K562 (cell line): Measurements from ENCODE around the gene MAST4.

Experiments used
- CREB1 ChIP-seq, 2 experiments: sonication (generic) in 1 of 2; formaldehyde crosslinking in 1 of 2; IDR thresholded peaks; 2 replicates each; pipeline versions ENCODE4 v1.6.1 to v1.8.0; 2012 to 2022; ENCODE audit warnings: inconsistent platforms in 1 of 2, mild to moderate bottlenecking in 1 of 2, missing genetic modification reagents in 1 of 2, moderate library complexity in 1 of 2
- EP300 ChIP-seq: IDR thresholded peaks from 2 replicates; pipeline ENCODE4 v1.6.1; 2012; ENCODE audit warnings: low read length, improper control_type of control experiment
- FOSL1 ChIP-seq: fragments of 200-800 bp; sonication (Bioruptor generic); conservative IDR thresholded peaks from 2 replicates; pipeline ENCODE4 v1.6.1; 2016; ENCODE audit warnings: missing genetic modification characterization, missing compliant biosample characterization
- FOXJ3 ChIP-seq: sonication (generic); formaldehyde crosslinking; IDR thresholded peaks from 2 replicates; pipeline ENCODE4 v1.4.0; 2020; ENCODE audit warnings: mild to moderate bottlenecking, missing genetic modification reagents
- GATAD2A ChIP-seq: fragments of 450-650 bp; IDR thresholded peaks from 2 replicates; pipeline ENCODE4 v1.6.1; 2017
- IRF2 ChIP-seq: sonication (generic); formaldehyde crosslinking; IDR thresholded peaks from 2 replicates; pipeline ENCODE4 v1.8.1; 2022; ENCODE audit warnings: mild to moderate bottlenecking, missing genetic modification reagents
- NCOR1 ChIP-seq: fragments of 450-650 bp; IDR thresholded peaks from 2 replicates; pipeline ENCODE4 v1.6.1; 2016; ENCODE audit warnings: mild to moderate bottlenecking, moderate library complexity
- SP2 ChIP-seq: IDR thresholded peaks from 2 replicates; pipeline ENCODE4 v1.6.1; 2011; ENCODE audit warnings: mild to moderate bottlenecking, low read depth, low read length, moderate library complexity; ENCODE audit not compliant: poor library complexity, severe bottlenecking; ENCODE audit errors: extremely low read depth
- TEAD2 ChIP-seq: fragments of 450-650 bp; IDR thresholded peaks from 2 replicates; pipeline ENCODE4 v1.6.1; 2016; ENCODE audit warnings: missing genetic modification characterization, control low read depth, missing compliant biosample characterization
- UBTF ChIP-seq, 2 experiments: IDR thresholded peaks; 2 replicates each; pipeline ENCODE4 v1.6.1; 2012; ENCODE audit warnings: improper control_type of control experiment in 2 of 2, low read depth in 2 of 2, low read length in 2 of 2, borderline replicate concordance in 1 of 2
- ZBTB11 ChIP-seq, 3 experiments: fragments of 200-800 bp in 1 of 3; fragments of 250-450 bp in 1 of 3; fragments of 450-650 bp in 1 of 3; sonication (Bioruptor Pico) in 1 of 3; sonication (Bioruptor generic) in 1 of 3; formaldehyde crosslinking in 1 of 3; IDR thresholded peaks; 2 replicates each; pipeline versions ENCODE4 v1.6.1 to v1.8.0; 2016 to 2022; ENCODE audit warnings: mild to moderate bottlenecking in 2 of 3, missing genetic modification characterization in 2 of 3, missing compliant biosample characterization in 1 of 3, moderate library complexity in 1 of 3
- ZNF507 ChIP-seq: conservative IDR thresholded peaks from 2 replicates; pipeline ENCODE4 v1.6.1; 2017; ENCODE audit warnings: missing genetic modification characterization, missing compliant biosample characterization

GRCh38 chr5:67135381-67135984, 539.3 kb downstream of the MAST4 start:
- TF ChIP-seq GATAD2A (no peak), CREB1 (IDR thresholded peaks at IDR 0.05) (no peak), CREB1 (CRISPR knock-in tag; IDR thresholded peaks at IDR 0.05) (no peak), NCOR1 (no peak), ZBTB11 (CRISPR knock-in tag; IDR thresholded peaks at IDR 0.05) (no peak), EP300 (no peak), UBTF (IDR thresholded peaks at IDR 0.05; ENCODE audit: borderline replicate concordance in 1 of 2, low read depth in 2 of 2, low read length in 2 of 2) (no peak), SP2 (no peak), IRF2 (CRISPR knock-in tag) (no peak), TEAD2 (tag) (no peak), FOXJ3 (CRISPR knock-in tag) (no peak), ZNF507 (tag) (no peak), FOSL1 (tag) (no peak)
